Cardiac muscle cell (in vitro differentiated cells and primary cell): Measurements from ENCODE around the gene KCNQ5. TPM values are rescaled to one million over a fixed set of nuclear protein-coding genes. Genes with fewer than 3 reads are reported as not detected.

ENCODE experiments used
- DNase-seq, 2 donors: peaks; one replicate each; pipeline versions ENCODE4 v3.0.0 to v3.0.0-alpha.2; 2010 to 2017; ENCODE audit warnings: low read depth in 1 of 2, low spot score in 1 of 2
- H3K27ac ChIP-seq: fragments of 200-600 bp; sonication (generic); 2 replicates; pipeline ENCODE4 v1.5.1; 2016
- H3K27me3 ChIP-seq: fragments of 200-600 bp; sonication (generic); 2 replicates; pipeline ENCODE4 v1.6.0; 2016; ENCODE audit warnings: control low read depth
- H3K36me3 ChIP-seq: fragments of 200-600 bp; sonication (generic); 2 replicates; pipeline ENCODE4 v1.5.1; 2016; ENCODE audit warnings: control low read depth
- H3K4me1 ChIP-seq: fragments of 200-600 bp; sonication (generic); 2 replicates; pipeline ENCODE4 v1.8.1; 2017; ENCODE audit warnings: low read depth, mild to moderate bottlenecking, mixed run types
- H3K4me3 ChIP-seq: fragments of 200-600 bp; sonication (generic); 2 replicates; pipeline ENCODE4 v1.5.1; 2016; ENCODE audit warnings: mild to moderate bottlenecking
- H3K9me3 ChIP-seq: fragments of 200-600 bp; sonication (generic); 2 replicates; pipeline ENCODE4 v1.5.1; 2017; ENCODE audit warnings: low read depth, mild to moderate bottlenecking, control low read depth
- CTCF ChIP-seq: IDR thresholded peaks from 2 replicates; pipeline ENCODE4 v1.5.1; 2012; ENCODE audit warnings: low read depth, mild to moderate bottlenecking, low read length
- polyA plus RNA-seq: library from polyadenylated mRNA; unstranded; fragments of >200 nt; fragmentation: Nextera tagmentation; extraction: Ambion mirVana; gene quantifications from 2 replicates; pipeline ENCODE4 v1.2.1, GENCODE V29; 2016
- total RNA-seq: library from RNA; depleted of rRNA; stranded (reverse); fragments of >200 nt; gene quantifications from 2 replicates; pipeline ENCODE4 v1.2.3, GENCODE V29; 2016

Gene KCNQ5
- total and polyA plus RNA-seq, 2 experiments from 2014 or later: 31.4 to 45.4 TPM

GRCh38 chr6:72595812-72596211 is 26.1 kb upstream of the KCNQ5 start:
- H3K9me3 ChIP-seq: no peaks in the 10 kb centered on the region
- no peak overlapping the region for H3K27ac ChIP-seq
- H3K36me3 ChIP-seq: no peaks in the 10 kb centered on the region
- H3K4me1 ChIP-seq: no peaks in the 10 kb centered on the region
- no peak overlapping the region for H3K4me3 ChIP-seq
- TF ChIP-seq CTCF: no peak
- no peak for DNase-seq
- H3K27me3 ChIP-seq: no peaks in the 10 kb centered on the region

- no peaks in the 10 kb centered on the region for H3K27me3 ChIP-seq
- H3K9me3 ChIP-seq: no peaks in the 10 kb centered on the region
- H3K27ac ChIP-seq: no peak overlapping the region
- H3K36me3 ChIP-seq: no peaks in the 10 kb centered on the region
- H3K4me3 ChIP-seq: no peak overlapping the region
- H3K4me1 ChIP-seq: peaks cover 28% of the 10 kb centered on the region
- DNase-seq: peak; percentile 41 to 69
- peak; percentile 70 for TF ChIP-seq CTCF
These were observed 5.4 kb upstream of the KCNQ5 start for GRCh38 chr6:72616406-72617015.

GRCh38 chr6:72617721-72618120 is 4.1 kb upstream of the KCNQ5 start:
- no peak for DNase-seq
- H3K36me3 ChIP-seq: no peaks in the 10 kb centered on the region
- peaks cover 28% of the 10 kb centered on the region for H3K4me1 ChIP-seq
- H3K4me3 ChIP-seq: no peak overlapping the region
- H3K27ac ChIP-seq: no peak overlapping the region
- no peak for TF ChIP-seq CTCF
- H3K9me3 ChIP-seq: no peaks in the 10 kb centered on the region
- no peaks in the 10 kb centered on the region for H3K27me3 ChIP-seq

- Histone ChIP-seq H3K27me3 (no peaks in the 10 kb centered on the region), H3K9me3 (no peaks in the 10 kb centered on the region), H3K4me1 (peaks cover 39% of the 10 kb centered on the region), H3K27ac (peak overlapping the region; percentile 68), H3K36me3 (no peaks in the 10 kb centered on the region), H3K4me3 (peak overlapping the region; percentile 70)
- no peak for TF ChIP-seq CTCF
- DNase-seq: peak; percentile 51 to 76
These were observed 1.8 kb upstream of the KCNQ5 start for GRCh38 chr6:72619883-72620696.

- peaks cover 43% of the 10 kb centered on the region for H3K4me1 ChIP-seq
- no peaks in the 10 kb centered on the region for H3K36me3 ChIP-seq
- no peaks in the 10 kb centered on the region for H3K9me3 ChIP-seq
- H3K27ac ChIP-seq: peak overlapping the region; percentile 68
- peak overlapping the region; percentile 70 for H3K4me3 ChIP-seq
- no peak for TF ChIP-seq CTCF
- no peaks in the 10 kb centered on the region for H3K27me3 ChIP-seq
- DNase-seq: peak; percentile 22 to 27
These were observed 983 bp upstream of the KCNQ5 start for GRCh38 chr6:72620871-72621290.
